Lower lobe of right lung (tissue), 2 donors: Measurements from ENCODE around the gene BCAP29. TPM values are rescaled to one million over a fixed set of nuclear protein-coding genes. Genes with fewer than 3 reads are reported as not detected.

ENCODE experiments used
- ATAC-seq, 2 donors: fragments of 200-7000 bp; cut with Tn5 transposase; one replicate each; pipeline ENCODE4 v1.9.1; 2020 to 2022; ENCODE audit warnings: mild to moderate bottlenecking in 2 of 2, moderate library complexity in 2 of 2
- DNase-seq: peaks from one replicate; pipeline ENCODE4 v3.0.0-alpha.2; 2020
- H3K27ac ChIP-seq: fragments of 200-600 bp; one replicate; pipeline ENCODE4 v1.8.0; 2022
- H3K27me3 ChIP-seq: fragments of 200-600 bp; one replicate; pipeline ENCODE4 v1.8.0; 2022; ENCODE audit warnings: low read depth
- H3K36me3 ChIP-seq: fragments of 200-600 bp; one replicate; pipeline ENCODE4 v1.8.0; 2022; ENCODE audit warnings: mild to moderate bottlenecking
- H3K4me1 ChIP-seq: fragments of 200-600 bp; one replicate; pipeline ENCODE4 v1.8.0; 2022
- H3K4me3 ChIP-seq: fragments of 200-600 bp; one replicate; pipeline ENCODE4 v1.8.0; 2022; ENCODE audit warnings: mild to moderate bottlenecking
- H3K9me3 ChIP-seq: fragments of 200-600 bp; one replicate; pipeline ENCODE4 v1.8.0; 2022
- intact Hi-C: fragments of 100-400 bp; cut with DNase I; formaldehyde crosslinking; loops from one replicate; pipeline ENCODE4 v1.11.0; 2022
- total RNA-seq: library from RNA; stranded (reverse); fragmentation: NEBNext Ultra II Directional; extraction: Animal tissue kit (Norgen Biotek cat#: 25700); gene quantifications from one replicate; pipeline ENCODE4 v1.2.1, GENCODE V29; 2021
- TF ChIP-seq, protein P1 (sequence below): fragments of 200-600 bp; IDR thresholded peaks from one replicate; pipeline ENCODE4 v1.8.0; 2022; ENCODE audit warnings: antibody characterized with exemption, mild to moderate bottlenecking
- donor health status: DM: no; HTN: yes; CAD: no; lungs with severe emphysema.

BCAP29 gene
- total RNA-seq, 1 donor from 2014 or later: 81.3 TPM

GRCh38 chr7:107613439-107613838, 33.4 kb downstream of the BCAP29 start:
- intact Hi-C loops: no loop called here
- no peaks in the 10 kb centered on the region for H3K27me3 ChIP-seq
- no peaks in the 10 kb centered on the region for H3K9me3 ChIP-seq
- TF ChIP-seq, protein P1, sequence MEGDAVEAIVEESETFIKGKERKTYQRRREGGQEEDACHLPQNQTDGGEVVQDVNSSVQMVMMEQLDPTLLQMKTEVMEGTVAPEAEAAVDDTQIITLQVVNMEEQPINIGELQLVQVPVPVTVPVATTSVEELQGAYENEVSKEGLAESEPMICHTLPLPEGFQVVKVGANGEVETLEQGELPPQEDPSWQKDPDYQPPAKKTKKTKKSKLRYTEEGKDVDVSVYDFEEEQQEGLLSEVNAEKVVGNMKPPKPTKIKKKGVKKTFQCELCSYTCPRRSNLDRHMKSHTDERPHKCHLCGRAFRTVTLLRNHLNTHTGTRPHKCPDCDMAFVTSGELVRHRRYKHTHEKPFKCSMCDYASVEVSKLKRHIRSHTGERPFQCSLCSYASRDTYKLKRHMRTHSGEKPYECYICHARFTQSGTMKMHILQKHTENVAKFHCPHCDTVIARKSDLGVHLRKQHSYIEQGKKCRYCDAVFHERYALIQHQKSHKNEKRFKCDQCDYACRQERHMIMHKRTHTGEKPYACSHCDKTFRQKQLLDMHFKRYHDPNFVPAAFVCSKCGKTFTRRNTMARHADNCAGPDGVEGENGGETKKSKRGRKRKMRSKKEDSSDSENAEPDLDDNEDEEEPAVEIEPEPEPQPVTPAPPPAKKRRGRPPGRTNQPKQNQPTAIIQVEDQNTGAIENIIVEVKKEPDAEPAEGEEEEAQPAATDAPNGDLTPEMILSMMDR: no peak
- H3K36me3 ChIP-seq: peaks cover 54% of the 10 kb centered on the region
- H3K4me3 ChIP-seq: no peak overlapping the region
- ATAC-seq (no peak), DNase-seq (no peak)
- H3K27ac ChIP-seq: no peak overlapping the region
- H3K4me1 ChIP-seq: peaks cover 4% of the 10 kb centered on the region

GRCh38 chr7:107613948-107614347, 33.9 kb downstream of the BCAP29 start:
- Histone ChIP-seq H3K4me1 (peaks cover 4% of the 10 kb centered on the region), H3K36me3 (peaks cover 54% of the 10 kb centered on the region), H3K4me3 (no peak overlapping the region), H3K9me3 (no peaks in the 10 kb centered on the region), H3K27ac (no peak overlapping the region), H3K27me3 (no peaks in the 10 kb centered on the region)
- TF ChIP-seq, protein P1: no peak
- no peak for DNase-seq
- no peak for ATAC-seq
- intact Hi-C loops: no loop called here

DNA sequence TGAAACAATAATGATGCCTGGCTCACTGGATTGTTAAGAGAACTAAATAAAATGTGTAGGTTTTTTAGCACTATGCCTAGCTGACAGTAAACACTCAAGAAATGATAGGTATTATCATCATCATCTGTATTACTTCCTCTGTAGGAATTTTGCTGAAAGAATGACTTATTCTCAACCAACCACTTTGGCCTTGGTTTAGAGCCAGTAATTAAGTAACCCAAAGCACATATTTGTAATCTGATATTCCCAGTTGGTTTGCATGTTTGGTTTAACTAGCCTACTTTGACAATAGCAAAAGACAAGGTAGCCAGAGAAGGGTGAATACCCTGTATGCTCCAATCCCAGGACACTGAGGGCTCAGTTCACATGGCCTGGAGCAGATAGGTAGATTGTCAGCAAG, 34.4 kb downstream of the BCAP29 start:
- intact Hi-C loops: no loop called here

GRCh38 chr7:107615910-107616680, 36.0 kb downstream of the BCAP29 start:
- no peaks in the 10 kb centered on the region for H3K4me1 ChIP-seq
- peaks cover 67% of the 10 kb centered on the region for H3K36me3 ChIP-seq
- ATAC-seq: no peak
- no peak overlapping the region for H3K27ac ChIP-seq
- intact Hi-C loops: no loop called here
- H3K4me3 ChIP-seq: no peak overlapping the region
- no peak for DNase-seq
- no peaks in the 10 kb centered on the region for H3K9me3 ChIP-seq
- TF ChIP-seq, protein P1: no peak
- H3K27me3 ChIP-seq: no peaks in the 10 kb centered on the region

More for the DNA sequence above, 34.4 kb downstream of the BCAP29 start:
- H3K9me3 ChIP-seq: no peaks in the 10 kb centered on the region
- no peak overlapping the region for H3K4me3 ChIP-seq
- TF ChIP-seq, protein P1: no peak
- DNase-seq (no peak), ATAC-seq (no peak)
- H3K4me1 ChIP-seq: no peaks in the 10 kb centered on the region
- H3K27ac ChIP-seq: no peak overlapping the region
- no peaks in the 10 kb centered on the region for H3K27me3 ChIP-seq
- peaks cover 54% of the 10 kb centered on the region for H3K36me3 ChIP-seq

GRCh38 chr7:107622429-107622828, 42.4 kb downstream of the BCAP29 start:
- DNase-seq (no peak), ATAC-seq (peak; percentile 68 to 80)
- Histone ChIP-seq H3K9me3 (no peaks in the 10 kb centered on the region), H3K36me3 (peaks cover 31% of the 10 kb centered on the region), H3K27ac (no peak overlapping the region), H3K4me1 (peaks cover 9% of the 10 kb centered on the region), H3K4me3 (no peak overlapping the region), H3K27me3 (no peaks in the 10 kb centered on the region)
- intact Hi-C loops: no loop called here
- TF ChIP-seq, protein P1: no peak
